ENCODE data around the gene TMEM19.

The TMEM19 gene

DNA sequence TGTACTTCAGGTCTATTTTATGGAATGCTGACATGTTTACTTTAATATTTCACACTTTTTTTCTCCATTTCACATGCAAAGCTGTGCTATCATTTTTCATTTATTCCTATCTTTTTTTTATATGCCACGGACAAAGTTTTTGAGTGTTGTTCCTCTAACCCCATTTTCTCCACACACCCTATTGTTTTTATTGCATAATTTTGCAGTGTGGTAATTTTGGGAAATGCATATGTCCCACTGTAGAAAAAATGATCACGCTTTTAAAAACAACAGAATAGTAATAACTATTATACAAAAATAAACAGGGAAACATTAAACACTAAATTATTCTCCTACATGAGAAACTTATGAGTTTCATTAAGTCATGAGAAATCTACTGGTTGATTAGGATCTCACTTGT lies 36.5 kb upstream of the TMEM19 start:
- H3K36me3 ChIP-seq (ENCODE audit: control insufficient read depth, insufficient read depth, low read length), result peaks cover 39% of the 10 kb centered on the region
- no peak for DNase-seq
- no peaks in the 10 kb centered on the region for H3K4me1 ChIP-seq (ENCODE audit: control insufficient read depth, insufficient read depth, low read length, poor library complexity, severe bottlenecking)
- H3K9me3 ChIP-seq (ENCODE audit: control insufficient read depth, low read length), result no peaks in the 10 kb centered on the region
- no peak overlapping the region for H3K27ac ChIP-seq (ENCODE audit: insufficient read depth, low read length, poor library complexity, severe bottlenecking)
- no peaks in the 10 kb centered on the region for H3K27me3 ChIP-seq (replicated peaks; ENCODE audit: control insufficient read depth, insufficient read depth, low read length, poor library complexity, severe bottlenecking)
- H3K4me3 ChIP-seq (ENCODE audit: insufficient read depth, low read depth, low read length, poor library complexity, severe bottlenecking), result no peak overlapping the region

DNA sequence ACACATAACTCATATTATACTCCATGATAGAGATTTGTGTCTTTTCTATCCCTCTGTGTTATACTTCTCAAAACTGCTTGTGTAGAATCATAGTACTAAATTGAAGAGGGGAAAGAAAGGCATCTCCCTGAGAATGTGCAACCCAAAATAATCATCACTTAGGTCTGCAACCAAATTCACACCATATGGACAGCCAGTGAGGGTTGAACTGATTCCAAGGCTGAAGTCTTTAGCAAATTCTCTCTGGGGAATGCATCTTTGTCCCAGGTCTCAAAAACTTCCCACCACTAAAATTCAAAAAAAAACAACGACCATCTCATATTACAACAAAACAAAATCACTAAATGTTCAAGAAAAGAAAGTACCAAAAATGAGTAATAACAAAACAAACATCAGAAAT lies 33.2 kb upstream of the TMEM19 start:
- H3K4me3 ChIP-seq (ENCODE audit: insufficient read depth, low read depth, low read length, poor library complexity, severe bottlenecking), result no peak overlapping the region
- peaks cover 13% of the 10 kb centered on the region for H3K36me3 ChIP-seq (ENCODE audit: control insufficient read depth, insufficient read depth, low read length)
- H3K9me3 ChIP-seq (ENCODE audit: control insufficient read depth, low read length), result no peaks in the 10 kb centered on the region
- no peak overlapping the region for H3K27ac ChIP-seq (ENCODE audit: insufficient read depth, low read length, poor library complexity, severe bottlenecking)
- no peaks in the 10 kb centered on the region for H3K4me1 ChIP-seq (ENCODE audit: control insufficient read depth, insufficient read depth, low read length, poor library complexity, severe bottlenecking)
- no peaks in the 10 kb centered on the region for H3K27me3 ChIP-seq (replicated peaks; ENCODE audit: control insufficient read depth, insufficient read depth, low read length, poor library complexity, severe bottlenecking)
- no peak for DNase-seq

DNA sequence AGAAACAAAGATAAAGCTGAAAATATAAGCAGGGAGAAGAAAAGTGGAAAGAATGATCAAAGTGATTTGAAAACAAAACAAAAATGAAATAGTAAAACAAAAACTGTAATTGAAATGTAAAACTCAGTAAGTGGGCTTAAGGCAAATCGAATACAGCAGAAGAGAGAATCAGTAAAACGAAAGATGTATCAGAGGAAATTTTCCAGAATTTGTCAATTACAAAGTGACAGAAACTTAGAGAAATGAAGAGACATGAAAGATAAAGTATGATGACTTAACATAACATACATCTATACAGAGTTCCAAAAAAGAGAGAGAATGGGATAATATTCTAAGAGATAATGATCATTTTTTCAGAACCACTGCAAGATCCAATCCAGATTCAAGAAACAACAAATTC lies 32.7 kb upstream of the TMEM19 start:
- Histone ChIP-seq H3K9me3 (ENCODE audit: control insufficient read depth, low read length) (no peaks in the 10 kb centered on the region), H3K4me3 (ENCODE audit: insufficient read depth, low read depth, low read length, poor library complexity, severe bottlenecking) (no peak overlapping the region), H3K27ac (ENCODE audit: insufficient read depth, low read length, poor library complexity, severe bottlenecking) (no peak overlapping the region), H3K36me3 (ENCODE audit: control insufficient read depth, insufficient read depth, low read length) (peaks cover 13% of the 10 kb centered on the region), H3K4me1 (ENCODE audit: control insufficient read depth, insufficient read depth, low read length, poor library complexity, severe bottlenecking) (no peaks in the 10 kb centered on the region), H3K27me3 (replicated peaks; ENCODE audit: control insufficient read depth, insufficient read depth, low read length, poor library complexity, severe bottlenecking) (no peaks in the 10 kb centered on the region)
- no peak for DNase-seq

DNA sequence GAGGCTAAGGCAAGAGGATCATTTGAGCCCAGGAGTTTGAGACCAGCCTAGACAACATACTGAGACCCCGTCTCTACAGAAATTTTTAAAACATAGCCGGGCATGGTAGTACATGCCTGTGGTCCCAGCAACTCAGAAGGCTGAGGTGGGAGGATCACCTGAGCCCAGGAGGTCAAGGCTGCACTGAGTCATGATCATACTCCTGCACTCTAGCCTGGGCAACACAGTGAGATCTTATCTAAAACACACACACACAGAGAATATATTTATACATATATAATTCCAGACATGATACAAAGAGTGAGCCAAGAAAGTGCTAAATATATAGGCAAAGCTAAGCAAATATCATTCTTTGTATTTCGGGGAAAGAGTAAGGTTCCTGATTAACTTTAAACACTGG lies 31.7 kb upstream of the TMEM19 start:
- Histone ChIP-seq H3K9me3 (ENCODE audit: control insufficient read depth, low read length) (no peaks in the 10 kb centered on the region), H3K27ac (ENCODE audit: insufficient read depth, low read length, poor library complexity, severe bottlenecking) (no peak overlapping the region), H3K4me3 (ENCODE audit: insufficient read depth, low read depth, low read length, poor library complexity, severe bottlenecking) (no peak overlapping the region), H3K36me3 (ENCODE audit: control insufficient read depth, insufficient read depth, low read length) (peaks cover 13% of the 10 kb centered on the region), H3K4me1 (ENCODE audit: control insufficient read depth, insufficient read depth, low read length, poor library complexity, severe bottlenecking) (no peaks in the 10 kb centered on the region), H3K27me3 (replicated peaks; ENCODE audit: control insufficient read depth, insufficient read depth, low read length, poor library complexity, severe bottlenecking) (no peaks in the 10 kb centered on the region)
- DNase-seq, result no peak

DNA sequence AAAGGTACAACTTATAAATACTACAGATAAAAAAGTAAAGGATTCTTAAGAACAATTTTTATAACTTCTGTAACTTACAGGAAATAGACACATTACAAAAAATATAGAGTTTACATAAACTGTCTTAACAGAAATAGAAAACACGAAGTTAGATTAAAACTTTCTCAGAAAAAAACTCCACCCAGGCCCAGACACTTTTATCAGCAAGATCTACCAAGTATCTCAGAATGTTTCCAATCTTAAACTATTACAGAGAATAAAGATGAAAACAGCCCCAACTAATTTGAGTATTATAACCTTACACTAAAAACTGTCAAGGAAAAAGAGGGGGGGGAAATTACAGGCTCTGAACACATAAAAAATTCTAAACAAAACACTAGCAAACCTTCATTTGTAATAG lies 30.4 kb upstream of the TMEM19 start:
- no peaks in the 10 kb centered on the region for H3K9me3 ChIP-seq (ENCODE audit: control insufficient read depth, low read length)
- DNase-seq, result no peak
- no peak overlapping the region for H3K4me3 ChIP-seq (ENCODE audit: insufficient read depth, low read depth, low read length, poor library complexity, severe bottlenecking)
- H3K36me3 ChIP-seq (ENCODE audit: control insufficient read depth, insufficient read depth, low read length), result peaks cover 24% of the 10 kb centered on the region
- H3K27ac ChIP-seq (ENCODE audit: insufficient read depth, low read length, poor library complexity, severe bottlenecking), result no peak overlapping the region
- no peaks in the 10 kb centered on the region for H3K27me3 ChIP-seq (replicated peaks; ENCODE audit: control insufficient read depth, insufficient read depth, low read length, poor library complexity, severe bottlenecking)
- H3K4me1 ChIP-seq (ENCODE audit: control insufficient read depth, insufficient read depth, low read length, poor library complexity, severe bottlenecking), result no peaks in the 10 kb centered on the region

DNA sequence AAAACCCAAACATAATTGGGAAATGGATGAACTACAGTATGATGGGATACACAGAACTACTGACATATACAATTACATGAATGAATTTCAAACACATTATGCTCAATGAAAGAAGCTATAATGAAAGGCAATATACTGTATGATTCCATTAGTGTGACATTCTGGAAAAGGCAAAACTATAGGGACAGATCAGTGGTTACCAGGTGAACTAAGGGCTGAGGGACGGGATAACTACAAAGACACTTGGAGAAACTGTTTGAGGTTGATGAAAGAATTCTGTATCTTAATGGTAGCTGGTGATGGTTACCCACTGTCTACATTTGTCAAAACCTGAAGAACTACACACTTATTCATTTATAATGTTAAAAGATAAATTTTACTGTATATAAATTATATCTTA lies 30.0 kb upstream of the TMEM19 start:
- H3K36me3 ChIP-seq (ENCODE audit: control insufficient read depth, insufficient read depth, low read length), result peaks cover 21% of the 10 kb centered on the region
- H3K4me3 ChIP-seq (ENCODE audit: insufficient read depth, low read depth, low read length, poor library complexity, severe bottlenecking), result no peak overlapping the region
- H3K27ac ChIP-seq (ENCODE audit: insufficient read depth, low read length, poor library complexity, severe bottlenecking), result no peak overlapping the region
- H3K9me3 ChIP-seq (ENCODE audit: control insufficient read depth, low read length), result no peaks in the 10 kb centered on the region
- no peaks in the 10 kb centered on the region for H3K27me3 ChIP-seq (replicated peaks; ENCODE audit: control insufficient read depth, insufficient read depth, low read length, poor library complexity, severe bottlenecking)
- H3K4me1 ChIP-seq (ENCODE audit: control insufficient read depth, insufficient read depth, low read length, poor library complexity, severe bottlenecking), result no peaks in the 10 kb centered on the region
- no peak for DNase-seq

DNA sequence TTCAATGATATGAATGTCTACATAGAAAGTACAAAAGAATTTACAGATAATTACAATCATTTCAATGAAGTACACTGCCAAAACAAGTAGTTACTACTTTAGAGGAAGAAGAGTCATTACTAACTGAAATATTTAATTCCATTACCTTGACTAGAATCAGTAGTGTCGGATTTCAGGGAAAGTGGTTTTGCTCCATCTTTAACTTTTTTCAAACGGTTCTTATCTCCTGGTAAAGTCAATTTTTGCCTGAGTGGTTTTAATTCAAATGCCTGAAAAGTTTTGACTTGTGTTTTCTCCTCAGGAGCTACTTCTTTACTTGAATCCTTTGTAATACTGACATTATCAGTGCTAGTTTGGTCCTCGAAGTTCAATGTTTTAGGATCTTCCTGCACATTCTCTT lies 29.1 kb upstream of the TMEM19 start:
- Histone ChIP-seq H3K9me3 (ENCODE audit: control insufficient read depth, low read length) (no peaks in the 10 kb centered on the region), H3K27me3 (replicated peaks; ENCODE audit: control insufficient read depth, insufficient read depth, low read length, poor library complexity, severe bottlenecking) (no peaks in the 10 kb centered on the region), H3K4me1 (ENCODE audit: control insufficient read depth, insufficient read depth, low read length, poor library complexity, severe bottlenecking) (peaks cover 5% of the 10 kb centered on the region), H3K27ac (ENCODE audit: insufficient read depth, low read length, poor library complexity, severe bottlenecking) (no peak overlapping the region), H3K36me3 (ENCODE audit: control insufficient read depth, insufficient read depth, low read length) (peaks cover 19% of the 10 kb centered on the region), H3K4me3 (ENCODE audit: insufficient read depth, low read depth, low read length, poor library complexity, severe bottlenecking) (no peak overlapping the region)
- no peak for DNase-seq

DNA sequence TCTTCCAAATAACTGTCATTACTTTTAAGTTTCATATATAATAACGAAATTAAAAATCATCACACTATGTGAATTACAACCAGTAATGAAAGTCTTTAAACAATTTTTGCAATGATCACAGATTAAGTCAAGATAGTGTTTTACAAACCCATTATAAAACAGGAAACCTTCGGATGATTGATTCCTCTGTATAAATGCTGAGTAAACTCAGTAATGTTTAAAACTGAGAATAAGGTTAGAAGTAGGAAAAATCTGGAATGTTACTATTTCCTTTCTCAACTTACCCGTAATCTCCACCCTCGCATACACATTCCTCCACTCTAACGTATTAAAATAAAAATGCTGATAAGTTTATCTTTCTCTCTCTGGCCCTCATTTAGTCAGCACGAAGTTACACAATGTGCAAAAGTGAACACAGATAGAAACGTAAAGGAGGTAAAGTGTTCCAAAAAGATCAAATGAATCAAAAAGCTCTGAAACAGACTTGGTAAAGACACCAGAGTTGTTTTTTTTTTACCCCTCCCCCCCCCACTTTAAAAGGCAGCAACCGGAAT lies 23.8 kb upstream of the TMEM19 start:
- peaks cover 12% of the 10 kb centered on the region for H3K36me3 ChIP-seq (ENCODE audit: control insufficient read depth, insufficient read depth, low read length)
- peak overlapping the region; percentile 94 for H3K27ac ChIP-seq (ENCODE audit: insufficient read depth, low read length, poor library complexity, severe bottlenecking)
- DNase-seq, result no peak
- no peaks in the 10 kb centered on the region for H3K27me3 ChIP-seq (replicated peaks; ENCODE audit: control insufficient read depth, insufficient read depth, low read length, poor library complexity, severe bottlenecking)
- H3K4me3 ChIP-seq (ENCODE audit: insufficient read depth, low read depth, low read length, poor library complexity, severe bottlenecking), result peak overlapping the region; percentile 89
- H3K4me1 ChIP-seq (ENCODE audit: control insufficient read depth, insufficient read depth, low read length, poor library complexity, severe bottlenecking), result peaks cover 10% of the 10 kb centered on the region
- H3K9me3 ChIP-seq (ENCODE audit: control insufficient read depth, low read length), result no peaks in the 10 kb centered on the region

DNA sequence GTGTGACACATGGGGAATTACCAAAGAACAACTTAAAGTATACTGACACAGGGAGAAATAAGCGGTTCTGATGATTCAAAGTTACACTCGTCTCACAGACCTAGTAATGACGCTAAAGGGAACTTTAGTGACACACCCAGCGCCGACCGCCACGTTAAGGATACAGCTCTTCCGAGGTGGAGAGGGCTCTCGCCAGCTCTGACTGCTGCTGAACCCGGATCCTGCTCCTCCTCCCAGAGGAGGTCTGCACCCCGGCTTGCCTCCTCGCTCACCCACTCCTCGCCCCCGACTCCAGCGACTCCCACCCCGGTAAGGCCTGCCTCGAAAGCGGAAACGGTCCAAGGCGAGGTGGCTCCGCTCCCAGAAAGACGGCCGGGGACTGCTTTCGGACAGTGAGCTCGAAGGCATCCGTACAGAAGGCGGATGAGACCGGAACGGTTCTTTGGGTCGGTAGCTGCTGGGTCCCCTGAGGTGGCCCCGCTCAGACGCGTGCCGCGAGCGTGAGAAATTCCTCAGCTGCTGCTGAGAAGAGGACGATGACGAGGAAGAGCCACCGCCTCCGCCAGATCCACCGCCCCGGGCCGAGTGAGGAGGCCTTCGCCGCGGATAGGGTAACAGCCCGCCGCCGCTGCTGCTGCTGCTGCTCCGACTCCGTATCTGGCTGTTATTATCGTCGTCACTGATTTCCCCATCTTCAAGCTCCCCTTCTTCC lies 22.9 kb upstream of the TMEM19 start:
- peaks cover 12% of the 10 kb centered on the region for H3K36me3 ChIP-seq (ENCODE audit: control insufficient read depth, insufficient read depth, low read length)
- H3K27me3 ChIP-seq (replicated peaks; ENCODE audit: control insufficient read depth, insufficient read depth, low read length, poor library complexity, severe bottlenecking), result no peaks in the 10 kb centered on the region
- H3K27ac ChIP-seq (ENCODE audit: insufficient read depth, low read length, poor library complexity, severe bottlenecking), result peak overlapping the region; percentile 94
- DNase-seq, result peak; percentile 61 to 69 (median 66)
- no peaks in the 10 kb centered on the region for H3K9me3 ChIP-seq (ENCODE audit: control insufficient read depth, low read length)
- H3K4me3 ChIP-seq (ENCODE audit: insufficient read depth, low read depth, low read length, poor library complexity, severe bottlenecking), result peak overlapping the region; percentile 89
- H3K4me1 ChIP-seq (ENCODE audit: control insufficient read depth, insufficient read depth, low read length, poor library complexity, severe bottlenecking), result peaks cover 10% of the 10 kb centered on the region

DNA sequence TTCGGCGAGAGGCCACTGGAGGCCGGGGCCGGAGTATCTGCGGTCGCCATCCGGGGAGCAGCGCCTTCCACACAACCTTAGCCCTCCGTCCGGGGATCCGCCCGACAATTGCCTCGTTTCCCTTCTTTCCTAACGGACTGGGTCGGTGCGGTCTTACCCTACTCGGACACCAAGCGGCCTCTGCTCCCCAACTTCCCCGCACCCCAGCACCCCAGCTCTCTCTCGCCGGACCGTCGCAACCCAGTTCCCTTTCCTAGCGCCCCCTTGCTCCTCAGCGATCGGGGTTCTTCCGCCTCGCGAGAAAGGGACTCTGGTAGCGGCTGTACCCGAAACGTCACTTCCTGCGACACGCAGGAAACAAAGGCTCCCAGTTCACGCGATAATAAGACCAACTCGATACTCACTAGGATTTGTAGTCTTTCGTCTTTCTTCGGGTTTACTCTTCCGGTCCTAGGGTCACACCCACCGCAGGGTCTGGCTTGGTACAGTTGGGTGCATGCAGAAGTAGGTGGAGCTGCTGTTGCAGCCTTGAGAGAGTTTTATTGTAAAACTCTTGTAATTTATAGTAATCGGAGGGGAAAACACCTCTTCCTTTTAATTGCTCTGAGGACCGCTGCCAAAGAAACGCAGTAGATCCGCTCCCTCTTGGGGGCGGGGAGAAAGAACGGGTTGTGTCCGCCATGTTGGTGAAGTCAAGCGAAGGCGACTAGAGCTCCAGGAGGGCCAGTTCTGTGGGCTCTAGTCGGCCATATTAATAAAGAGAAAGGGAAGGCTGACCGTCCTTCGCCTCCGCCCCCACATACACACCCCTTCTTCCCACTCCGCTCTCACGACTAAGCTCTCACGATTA lies 22.1 kb upstream of the TMEM19 start, which contains the start of the genes THAP2 and ZFC3H1:
TSS of gene THAP2 (plus strand) at position 741 of the 850 bp plus-strand sequence. CDS start 209 bp downstream, outside the sequence.
TSS of gene ZFC3H1 (minus strand) at position 288 of the 850 bp plus-strand sequence. CDS start at position 50, 238 bp downstream.
- H3K27me3 ChIP-seq (replicated peaks; ENCODE audit: control insufficient read depth, insufficient read depth, low read length, poor library complexity, severe bottlenecking), result no peaks in the 10 kb centered on the region
- peak; percentile 85 to 91 (median 86) for DNase-seq

More for the DNA sequence above, 22.1 kb upstream of the TMEM19 start, which contains the start of the genes THAP2 and ZFC3H1:
- Histone ChIP-seq H3K4me1 (ENCODE audit: control insufficient read depth, insufficient read depth, low read length, poor library complexity, severe bottlenecking) (peaks cover 10% of the 10 kb centered on the region), H3K9me3 (ENCODE audit: control insufficient read depth, low read length) (no peaks in the 10 kb centered on the region), H3K4me3 (ENCODE audit: insufficient read depth, low read depth, low read length, poor library complexity, severe bottlenecking) (peak within 1 kb of the TSS; percentile 89), H3K27ac (ENCODE audit: insufficient read depth, low read length, poor library complexity, severe bottlenecking) (peak within 1 kb of the TSS; percentile 94), H3K36me3 (ENCODE audit: control insufficient read depth, insufficient read depth, low read length) (peaks cover 12% of the 10 kb centered on the region)

All from effector memory CD4-positive, alpha-beta T cell (primary cell).